K562 (cell line): ENCODE measurements around the gene NMBR. TPM values are rescaled to one million over a fixed set of nuclear protein-coding genes. Genes with fewer than 3 reads are reported as not detected.
"Not testable (repeated sequence)": the region's sequence is repeated elsewhere in the genome, so short reads cannot be mapped to it uniquely, and the experiment has no call there.

Source experiments
- ATAC-seq: fragments of 200-7000 bp; cut with Tn5 transposase; 3 replicates; pipeline ENCODE4 v1.9.1; 2020; ENCODE audit warnings: moderate library complexity
- BruUV-seq: library from RNA; stranded (reverse); fragments of 400-500 nt; replicated peaks from 2 replicates; lab custom pipeline; 2021; lab: Mats Ljungman, UMichigan
- CTCF ChIA-PET: fragments of 300-600 bp; formaldehyde crosslinking; extraction: SDS; loops from one replicate; lab custom pipeline; 2021; ENCODE audit warnings: low intra/inter-chr PET ratio; lab: Yijun Ruan, JAX
- POLR2A ChIA-PET: fragments of 300-600, 350-650 bp; sonication (Branson Sonifier 250); formaldehyde crosslinking; extraction: SDS; loops from one replicate; lab custom pipeline; 2021; ENCODE audit warnings: antibody characterized with exemption, inconsistent platforms; lab: Yijun Ruan, JAX
- DNase-seq, 4 experiments: peaks; one replicate each; pipeline versions ENCODE4 v3.0.0 to v3.0.0-alpha.2; 2011 to 2018; ENCODE audit warnings: low spot score in 3 of 4, mixed read lengths in 3 of 4; ENCODE audit errors: extremely low read depth in 1 of 4
- FAIRE-seq: peaks from 2 replicates; lab custom pipeline; 2011; peaks lifted over from hg19 to GRCh38; lab: Jason Lieb, UNC
- H2AFZ ChIP-seq: 2 replicates; pipeline ENCODE4 v1.6.0; 2011; ENCODE audit warnings: low read depth, low read length, control low read depth, inconsistent platforms
- H3K27ac ChIP-seq: fragments of 200-600 bp; 3 replicates; pipeline ENCODE4 v1.8.0; 2011; ENCODE audit warnings: low read depth, mild to moderate bottlenecking, control low read depth, inconsistent platforms, low read length, moderate library complexity, mixed read lengths; ENCODE audit errors: extremely low read depth
- H3K27me3 ChIP-seq, 2 experiments: fragments of 300-600 bp in 1 of 2; 2 replicates in 1 of 2; 3 replicates in 1 of 2; pipeline versions ENCODE4 v1.6.0 to v1.8.0; 2011; ENCODE audit warnings: inconsistent platforms in 2 of 2, low read length in 2 of 2, mild to moderate bottlenecking in 1 of 2, mixed read lengths in 1 of 2, moderate library complexity in 1 of 2; ENCODE audit not compliant: control insufficient read depth in 2 of 2, insufficient read depth in 2 of 2
- H3K36me3 ChIP-seq: fragments of 300-600 bp; 3 replicates; pipeline ENCODE4 v1.8.0; 2011; ENCODE audit warnings: mild to moderate bottlenecking, low read length, inconsistent platforms; ENCODE audit not compliant: control insufficient read depth, insufficient read depth
- H3K4me1 ChIP-seq, 2 experiments: fragments of 200-600 bp in 1 of 2; replicated peaks in 1 of 2; 2 replicates in 1 of 2; 3 replicates in 1 of 2; pipeline versions ENCODE4 v1.5.1 to v1.8.0; 2011; ENCODE audit warnings: inconsistent platforms in 2 of 2, low read length in 2 of 2, mild to moderate bottlenecking in 1 of 2, mixed read lengths in 1 of 2, moderate library complexity in 1 of 2; ENCODE audit not compliant: control insufficient read depth in 2 of 2, insufficient read depth in 2 of 2
- H3K4me2 ChIP-seq: 2 replicates; pipeline ENCODE4 v1.6.1; 2011; ENCODE audit warnings: low read length, control low read depth, inconsistent platforms, mixed read lengths; ENCODE audit not compliant: insufficient read depth
- H3K4me3 ChIP-seq: fragments of 200-600 bp; sonication (generic), shearing (Covaris generic); 2 replicates; pipeline ENCODE4 v1.5.1; 2016; ENCODE audit warnings: control low read depth, inconsistent platforms
- H3K79me2 ChIP-seq: fragments of 200-600 bp; 3 replicates; pipeline ENCODE4 v1.8.0; 2011; ENCODE audit warnings: low read length, inconsistent platforms; ENCODE audit not compliant: control insufficient read depth, insufficient read depth
- H3K9ac ChIP-seq, 2 experiments: 2 replicates each; pipeline versions ENCODE4 v1.6.0 to v1.6.1; 2011; ENCODE audit warnings: low read depth in 2 of 2, low read length in 2 of 2, control low read depth in 1 of 2, inconsistent platforms in 1 of 2, mild to moderate bottlenecking in 1 of 2, mixed read lengths in 1 of 2; ENCODE audit not compliant: insufficient read depth in 1 of 2
- H3K9me1 ChIP-seq: one replicate; pipeline ENCODE4 v1.6.0; 2011; ENCODE audit warnings: inconsistent platforms, mild to moderate bottlenecking, low read length, moderate library complexity; ENCODE audit not compliant: control insufficient read depth, insufficient read depth
- H3K9me3 ChIP-seq: replicated peaks from 2 replicates; pipeline ENCODE4 v1.5.1; 2011; ENCODE audit warnings: low read depth, low read length, inconsistent platforms; ENCODE audit not compliant: control insufficient read depth, insufficient read depth
- H4K20me1 ChIP-seq: replicated peaks from 2 replicates; pipeline ENCODE4 v1.6.1; 2011; ENCODE audit warnings: low read length, inconsistent platforms, mixed read lengths; ENCODE audit not compliant: control insufficient read depth, insufficient read depth
- BCOR ChIP-seq: fragments of 450-650 bp; IDR thresholded peaks from 2 replicates; pipeline ENCODE4 v1.6.1; 2016
- KDM1A ChIP-seq, 2 experiments: fragments of 450-650 bp; IDR thresholded peaks; 2 replicates each; pipeline ENCODE4 v1.6.1; 2016; ENCODE audit warnings: mild to moderate bottlenecking in 2 of 2
- RBM25 ChIP-seq: fragments of 200-400 bp; formaldehyde crosslinking; IDR thresholded peaks from 2 replicates; pipeline ENCODE4 v1.6.1; 2018; ENCODE audit warnings: low read length, low read depth, moderate library complexity; ENCODE audit not compliant: severe bottlenecking
- ZNF146 ChIP-seq: IDR thresholded peaks from one replicate; pipeline ENCODE4 v1.6.1; 2018; ENCODE audit warnings: missing compliant biosample characterization; ENCODE audit not compliant: unreplicated experiment
- WGBS: fragments of 100-300 bp; shearing (Covaris generic); methylation state at CpG from one replicate; pipeline ENCODE4 v1.1.6; 2016; ENCODE audit warnings: low coverage, mixed read lengths; ENCODE audit not compliant: insufficient coverage; ENCODE audit errors: missing lambda C conversion rate; 5-methylcytosine and 5-hydroxymethylcytosine counted together
- in situ Hi-C: fragments of 300-500 bp; cut with MboI; formaldehyde crosslinking; loops from 4 replicates; pipeline ENCODE4 v1.15.0; 2018; ENCODE audit warnings: inconsistent platforms, mixed read lengths
- intact Hi-C: fragments of 100-400 bp; cut with micrococcal nuclease; formaldehyde crosslinking; loops from 2 replicates; pipeline ENCODE4 v1.14.2; 2022
- polyA plus RNA-seq, 8 experiments: library from polyadenylated mRNA; depleted of rRNA in 4 of 8; stranded (reverse) in 5 of 8; unstranded in 3 of 8; fragments of >200 nt; fragmentation: Nextera tagmentation in 2 of 8; fragmentation: Illumina TruSeq in 1 of 8; extraction: Ambion mirVana in 2 of 8; extraction: Trizol in 1 of 8; gene quantifications; 2 replicates each; pipeline versions ENCODE4 v1.2.1 to v1.2.3, GENCODE V29; 2011 to 2014; ENCODE audit warnings: inconsistent platforms in 1 of 8, missing spikeins in 1 of 8
- total RNA-seq, 7 experiments: library from RNA; depleted of rRNA in 6 of 7; stranded (reverse); fragments of >200 nt in 6 of 7; fragmentation: Illumina TruSeq in 2 of 7; extraction: Trizol in 2 of 7; gene quantifications; 2 replicates each; pipeline versions ENCODE4 v1.2.1 to v1.2.3, GENCODE V29; 2011 to 2021; ENCODE audit warnings: low replicate concordance in 1 of 7
- TF ChIP-seq, protein P1 (sequence below): fragments of 450-650 bp; IDR thresholded peaks from 2 replicates; pipeline ENCODE4 v1.6.1; 2016; ENCODE audit warnings: mild to moderate bottlenecking

NMBR gene
- total and polyA plus RNA-seq, 9 of the 15 experiments (the other 6 are each of a cell fraction or from before 2014, with no cell fraction given) = not detected

- CTCF ChIA-PET, H3K27ac ChIP-seq, H3K4me3 ChIP-seq, H3K9ac ChIP-seq, H3K4me2 ChIP-seq, H2AFZ ChIP-seq, BruUV-seq, H3K9me1 ChIP-seq, H3K36me3 ChIP-seq, H3K27me3 ChIP-seq, in situ Hi-C loops, FAIRE-seq, H4K20me1 ChIP-seq, H3K9me3 ChIP-seq: not testable (repeated sequence)
- WGBS = 49% methylated on average over 3 of the region's 3 CpGs
- peak; percentile 95 for TF ChIP-seq ZNF146 (CRISPR knock-in tag)
- TF ChIP-seq, protein P1, sequence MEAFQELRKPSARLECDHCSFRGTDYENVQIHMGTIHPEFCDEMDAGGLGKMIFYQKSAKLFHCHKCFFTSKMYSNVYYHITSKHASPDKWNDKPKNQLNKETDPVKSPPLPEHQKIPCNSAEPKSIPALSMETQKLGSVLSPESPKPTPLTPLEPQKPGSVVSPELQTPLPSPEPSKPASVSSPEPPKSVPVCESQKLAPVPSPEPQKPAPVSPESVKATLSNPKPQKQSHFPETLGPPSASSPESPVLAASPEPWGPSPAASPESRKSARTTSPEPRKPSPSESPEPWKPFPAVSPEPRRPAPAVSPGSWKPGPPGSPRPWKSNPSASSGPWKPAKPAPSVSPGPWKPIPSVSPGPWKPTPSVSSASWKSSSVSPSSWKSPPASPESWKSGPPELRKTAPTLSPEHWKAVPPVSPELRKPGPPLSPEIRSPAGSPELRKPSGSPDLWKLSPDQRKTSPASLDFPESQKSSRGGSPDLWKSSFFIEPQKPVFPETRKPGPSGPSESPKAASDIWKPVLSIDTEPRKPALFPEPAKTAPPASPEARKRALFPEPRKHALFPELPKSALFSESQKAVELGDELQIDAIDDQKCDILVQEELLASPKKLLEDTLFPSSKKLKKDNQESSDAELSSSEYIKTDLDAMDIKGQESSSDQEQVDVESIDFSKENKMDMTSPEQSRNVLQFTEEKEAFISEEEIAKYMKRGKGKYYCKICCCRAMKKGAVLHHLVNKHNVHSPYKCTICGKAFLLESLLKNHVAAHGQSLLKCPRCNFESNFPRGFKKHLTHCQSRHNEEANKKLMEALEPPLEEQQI = peak; percentile 43; the same call in 1 of the 2 replicates
- 0 out of 4 replicates have a peak, but pooled peaks of 1 of the 2 experiments have one; percentile 39 for TF ChIP-seq KDM1A (IDR thresholded peaks at IDR 0.05)
- TF ChIP-seq RBM25 = peak; percentile 71
- peak; percentile 34; the same call in 1 of the 2 replicates for TF ChIP-seq BCOR
- TF ChIP-seq, all 486 proteins: peak for 5; not testable (repeated sequence) for 481
- intact Hi-C loops, H3K4me1 ChIP-seq, ATAC-seq, POLR2A ChIA-PET, DNase-seq: not testable (repeated sequence)
- peaks cover 62% of the 10 kb centered on the region for H3K79me2 ChIP-seq
Observed at GRCh38 chr6:142027804-142028203, 119.1 kb downstream of the NMBR start.
